ENCODE data around the gene HNRNPH1.

DNA sequence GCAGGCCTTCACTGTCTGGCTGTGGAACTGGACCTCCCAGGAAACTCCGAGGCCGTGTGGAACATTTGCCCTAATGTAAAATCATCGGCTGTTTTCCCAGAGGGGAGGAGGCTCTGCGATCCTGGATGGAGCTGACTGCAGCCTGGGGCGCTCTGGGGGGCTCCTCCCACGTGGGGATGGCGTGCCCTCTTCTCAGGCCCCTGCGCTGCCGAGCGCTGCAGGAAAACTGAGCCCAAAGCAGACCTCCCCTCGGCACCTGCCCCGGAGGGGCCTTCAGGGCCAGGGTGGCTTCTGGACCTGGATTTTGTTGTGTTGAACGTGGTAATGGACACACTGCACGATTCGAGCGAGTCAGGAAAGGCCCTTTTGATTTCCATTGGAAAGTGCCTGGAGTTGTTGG lies 23.9 kb downstream of the HNRNPH1 start:
- TF ChIP-seq, protein P1, sequence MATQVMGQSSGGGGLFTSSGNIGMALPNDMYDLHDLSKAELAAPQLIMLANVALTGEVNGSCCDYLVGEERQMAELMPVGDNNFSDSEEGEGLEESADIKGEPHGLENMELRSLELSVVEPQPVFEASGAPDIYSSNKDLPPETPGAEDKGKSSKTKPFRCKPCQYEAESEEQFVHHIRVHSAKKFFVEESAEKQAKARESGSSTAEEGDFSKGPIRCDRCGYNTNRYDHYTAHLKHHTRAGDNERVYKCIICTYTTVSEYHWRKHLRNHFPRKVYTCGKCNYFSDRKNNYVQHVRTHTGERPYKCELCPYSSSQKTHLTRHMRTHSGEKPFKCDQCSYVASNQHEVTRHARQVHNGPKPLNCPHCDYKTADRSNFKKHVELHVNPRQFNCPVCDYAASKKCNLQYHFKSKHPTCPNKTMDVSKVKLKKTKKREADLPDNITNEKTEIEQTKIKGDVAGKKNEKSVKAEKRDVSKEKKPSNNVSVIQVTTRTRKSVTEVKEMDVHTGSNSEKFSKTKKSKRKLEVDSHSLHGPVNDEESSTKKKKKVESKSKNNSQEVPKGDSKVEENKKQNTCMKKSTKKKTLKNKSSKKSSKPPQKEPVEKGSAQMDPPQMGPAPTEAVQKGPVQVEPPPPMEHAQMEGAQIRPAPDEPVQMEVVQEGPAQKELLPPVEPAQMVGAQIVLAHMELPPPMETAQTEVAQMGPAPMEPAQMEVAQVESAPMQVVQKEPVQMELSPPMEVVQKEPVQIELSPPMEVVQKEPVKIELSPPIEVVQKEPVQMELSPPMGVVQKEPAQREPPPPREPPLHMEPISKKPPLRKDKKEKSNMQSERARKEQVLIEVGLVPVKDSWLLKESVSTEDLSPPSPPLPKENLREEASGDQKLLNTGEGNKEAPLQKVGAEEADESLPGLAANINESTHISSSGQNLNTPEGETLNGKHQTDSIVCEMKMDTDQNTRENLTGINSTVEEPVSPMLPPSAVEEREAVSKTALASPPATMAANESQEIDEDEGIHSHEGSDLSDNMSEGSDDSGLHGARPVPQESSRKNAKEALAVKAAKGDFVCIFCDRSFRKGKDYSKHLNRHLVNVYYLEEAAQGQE (IDR thresholded peaks at IDR 0.05; ENCODE audit: low read depth), result no peak
- TF ChIP-seq TEAD4 (IDR thresholded peaks at IDR 0.05) (no peak), YY1 (IDR thresholded peaks at IDR 0.05; ENCODE audit: low read depth) (no peak), EP300 (IDR thresholded peaks at IDR 0.05; ENCODE audit: borderline replicate concordance) (no peak), NFIC (IDR thresholded peaks at IDR 0.05) (no peak), ZBTB7A (IDR thresholded peaks at IDR 0.05; ENCODE audit: low read depth) (no peak), FOXM1 (IDR thresholded peaks at IDR 0.05; ENCODE audit: borderline replicate concordance, low read depth) (no peak), RAD21 (IDR thresholded peaks at IDR 0.05; ENCODE audit: low read depth) (no peak), TAF1 (IDR thresholded peaks at IDR 0.05; ENCODE audit: low read depth) (no peak)
- TF ChIP-seq, protein P2, sequence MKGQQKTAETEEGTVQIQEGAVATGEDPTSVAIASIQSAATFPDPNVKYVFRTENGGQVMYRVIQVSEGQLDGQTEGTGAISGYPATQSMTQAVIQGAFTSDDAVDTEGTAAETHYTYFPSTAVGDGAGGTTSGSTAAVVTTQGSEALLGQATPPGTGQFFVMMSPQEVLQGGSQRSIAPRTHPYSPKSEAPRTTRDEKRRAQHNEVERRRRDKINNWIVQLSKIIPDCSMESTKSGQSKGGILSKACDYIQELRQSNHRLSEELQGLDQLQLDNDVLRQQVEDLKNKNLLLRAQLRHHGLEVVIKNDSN (IDR thresholded peaks at IDR 0.05), result no peak
- TF ChIP-seq, protein P3, sequence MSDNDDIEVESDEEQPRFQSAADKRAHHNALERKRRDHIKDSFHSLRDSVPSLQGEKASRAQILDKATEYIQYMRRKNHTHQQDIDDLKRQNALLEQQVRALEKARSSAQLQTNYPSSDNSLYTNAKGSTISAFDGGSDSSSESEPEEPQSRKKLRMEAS (IDR thresholded peaks at IDR 0.05), result no peak
